ENCODE measurements around the gene IL22RA1.

The IL22RA1 gene

GRCh38 chr1:24085546-24085945, 57.4 kb downstream of the IL22RA1 start:
- TF ChIP-seq CTCF (IDR thresholded peaks at IDR 0.05) = no peak
- no peak for DNase-seq (ENCODE audit: low spot score)
- H3K4me3 ChIP-seq = no peak overlapping the region
- no peak overlapping the region for H3K27ac ChIP-seq

- Histone ChIP-seq H3K4me3 (no peak overlapping the region), H3K27ac (no peak overlapping the region)
- TF ChIP-seq CTCF (IDR thresholded peaks at IDR 0.05) = no peak
- no peak for DNase-seq (ENCODE audit: low spot score)
These were observed 57.9 kb downstream of the IL22RA1 start for GRCh38 chr1:24085007-24085406.

- no peak overlapping the region for H3K4me3 ChIP-seq
- H3K27ac ChIP-seq = no peak overlapping the region
- no peak for TF ChIP-seq CTCF (IDR thresholded peaks at IDR 0.05)
- DNase-seq (ENCODE audit: low spot score) = no peak
These were observed 58.9 kb downstream of the IL22RA1 start for GRCh38 chr1:24084050-24084449.

- H3K27ac ChIP-seq = no peak overlapping the region
- no peak overlapping the region for H3K4me3 ChIP-seq
- TF ChIP-seq CTCF (IDR thresholded peaks at IDR 0.05) = no peak
- DNase-seq (ENCODE audit: low spot score) = no peak
These were observed 60.6 kb downstream of the IL22RA1 start for GRCh38 chr1:24082372-24082771.

GRCh38 chr1:24081190-24081589, 61.8 kb downstream of the IL22RA1 start:
- no peak for DNase-seq (ENCODE audit: low spot score)
- H3K27ac ChIP-seq = no peak overlapping the region
- H3K4me3 ChIP-seq = no peak overlapping the region
- TF ChIP-seq CTCF (IDR thresholded peaks at IDR 0.05) = no peak

GRCh38 chr1:24080131-24080530, 62.8 kb downstream of the IL22RA1 start:
- Histone ChIP-seq H3K27ac (no peak overlapping the region), H3K4me3 (no peak overlapping the region)
- TF ChIP-seq CTCF (IDR thresholded peaks at IDR 0.05) = no peak
- DNase-seq (ENCODE audit: low spot score) = no peak

- Histone ChIP-seq H3K4me3 (no peak overlapping the region), H3K27ac (no peak overlapping the region)
- TF ChIP-seq CTCF (IDR thresholded peaks at IDR 0.05) = no peak
- DNase-seq (ENCODE audit: low spot score) = no peak
These were observed 65.5 kb downstream of the IL22RA1 start for GRCh38 chr1:24077278-24077978.
